Stomach (tissue), 19 donors: ENCODE data around the gene TNK2. TPM values are rescaled to one million over a fixed set of nuclear protein-coding genes. Genes with fewer than 3 reads are reported as not detected.
"Not testable (repeated sequence)": the region's sequence is repeated elsewhere in the genome, so short reads cannot be mapped to it uniquely, and the experiment has no call there.

Experiments
- DNase-seq, 2 donors: peaks; one replicate each; pipeline versions ENCODE4 v3.0.0 to v3.0.0-alpha.2; 2013 to 2019
- H3K27ac ChIP-seq, 5 donors: fragments of 200-600 bp in 4 of 5; sonication (generic) in 4 of 5; one replicate each; pipeline ENCODE4 v1.5.1; 2013 to 2019; ENCODE audit warnings: mild to moderate bottlenecking in 1 of 5, moderate library complexity in 1 of 5
- H3K27me3 ChIP-seq, 3 donors: fragments of 200-600 bp; sonication (generic); one replicate each; pipeline ENCODE4 v1.5.1; 2017 to 2019; ENCODE audit warnings: mixed run types in 1 of 3
- H3K36me3 ChIP-seq, 4 donors: fragments of 200-600 bp; sonication (generic); 1 replicate in 3 of 4; 2 replicates in 1 of 4; pipeline ENCODE4 v1.5.1; 2016 to 2019
- H3K4me1 ChIP-seq, 4 donors: fragments of 200-600 bp; sonication (generic); one replicate each; pipeline ENCODE4 v1.5.1; 2016 to 2019
- H3K4me3 ChIP-seq, 4 donors: fragments of 200-600 bp; sonication (generic) in 3 of 4; one replicate each; pipeline ENCODE4 v1.5.1; 2016 to 2019; ENCODE audit warnings: mild to moderate bottlenecking in 1 of 4
- H3K9me3 ChIP-seq, 4 donors: fragments of 200-600 bp; sonication (generic); one replicate each; pipeline ENCODE4 v1.5.1; 2016 to 2019
- EP300 ChIP-seq: sonication (generic); formaldehyde crosslinking; IDR thresholded peaks from one replicate; pipeline ENCODE4 v1.6.1; 2017; ENCODE audit warnings: antibody characterized with exemption
- POLR2A ChIP-seq, 4 donors: fragments of 450-650 bp; IDR thresholded peaks; one replicate each; pipeline ENCODE4 v1.6.1; 2016; ENCODE audit warnings: antibody characterized with exemption in 4 of 4, control low read depth in 2 of 4, mild to moderate bottlenecking in 1 of 4, moderate library complexity in 1 of 4
- POLR2AphosphoS5 ChIP-seq, 3 donors: sonication (generic); formaldehyde crosslinking; IDR thresholded peaks; one replicate each; pipeline ENCODE4 v1.6.1; 2016; ENCODE audit warnings: antibody characterized with exemption in 3 of 3
- WGBS, 5 donors: extraction: QIAGEN DNeasy Blood & Tissue Kit in 3 of 5; methylation state at CpG; one replicate each; pipeline versions ENCODE4 v1.1.5 to v1.1.7; 2013 to 2018; 5-methylcytosine and 5-hydroxymethylcytosine counted together
- intact Hi-C: fragments of 100-400 bp; cut with DNase I; formaldehyde crosslinking; loops from one replicate; pipeline ENCODE4 v1.15.1; 2023; ENCODE audit warnings: low total_unique reads
- long read RNA-seq, 10 donors: transcript quantifications; one replicate each; lab custom pipeline, GENCODE V29; 2026
- polyA plus RNA-seq, 3 donors: library from polyadenylated mRNA; stranded (reverse); fragments of 200-250 nt; gene quantifications; one replicate each; pipeline ENCODE4 v1.2.3, GENCODE V29; 2013
- total RNA-seq, 5 donors: library from RNA; depleted of rRNA; stranded (reverse); fragments of >200 nt; gene quantifications; one replicate each; pipeline versions ENCODE4 v1.1.0 to v1.2.3, GENCODE V29; 2014 to 2016
- TF ChIP-seq, protein P1 (sequence below), 7 experiments: fragments of 450-650 bp in 4 of 7; fragments of 200-600 bp in 3 of 7; sonication (generic) in 3 of 7; IDR thresholded peaks; one replicate each; pipeline ENCODE4 v1.5.1; 2016 to 2019; ENCODE audit warnings: antibody characterized with exemption in 7 of 7, control low read depth in 2 of 7, mild to moderate bottlenecking in 1 of 7
- donor health status: healthy with polysubstance abuse.
- donor health status: Bipolar disorder and iron deficiency.
- donor health status: healthy.

Gene TNK2
- total RNA-seq: 100 to 1,000 TPM in 1 of 5 donors, 10 to 100 TPM in 3, 1 to 10 TPM in 1; 6.1 to 431 (median 42.6) TPM
- 10 to 100 TPM; 20.1 to 42.7 (median 34.5) TPM for polyA plus RNA-seq
- long read RNA-seq, donor 1, partial matches to known transcripts: 0 of 1 reads
- long read RNA-seq, donor 1, other reads (novel, unspliced or antisense): 0 of 1 reads
- long read RNA-seq, donor 2, partial matches to known transcripts: 0 of 2 reads
- long read RNA-seq, donor 2, other reads (novel, unspliced or antisense): 0 of 2 reads
- long read RNA-seq, donor 3, partial matches to known transcripts: 0 of 1 reads
- long read RNA-seq, donor 3, other reads (novel, unspliced or antisense): 0 of 1 reads
- long read RNA-seq, donor 4: 0 reads
- long read RNA-seq, donor 5, partial matches to known transcripts: 0 of 1 reads
- long read RNA-seq, donor 5, other reads (novel, unspliced or antisense): 0 of 1 reads
- long read RNA-seq, donor 6: 0 reads
- long read RNA-seq, donor 7, partial matches to known transcripts: 0 of 3 reads
- long read RNA-seq, donor 7, other reads (novel, unspliced or antisense): 0 of 3 reads
- long read RNA-seq, donor 8, partial matches to known transcripts: 0 of 2 reads
- long read RNA-seq, donor 8, other reads (novel, unspliced or antisense): 0 of 2 reads
- long read RNA-seq, donor 9, partial matches to known transcripts: 0 of 2 reads
- long read RNA-seq, donor 9, other reads (novel, unspliced or antisense): 0 of 2 reads
- long read RNA-seq, donor 10, partial matches to known transcripts: 0 of 2 reads
- long read RNA-seq, donor 10, other reads (novel, unspliced or antisense): 0 of 2 reads

DNA sequence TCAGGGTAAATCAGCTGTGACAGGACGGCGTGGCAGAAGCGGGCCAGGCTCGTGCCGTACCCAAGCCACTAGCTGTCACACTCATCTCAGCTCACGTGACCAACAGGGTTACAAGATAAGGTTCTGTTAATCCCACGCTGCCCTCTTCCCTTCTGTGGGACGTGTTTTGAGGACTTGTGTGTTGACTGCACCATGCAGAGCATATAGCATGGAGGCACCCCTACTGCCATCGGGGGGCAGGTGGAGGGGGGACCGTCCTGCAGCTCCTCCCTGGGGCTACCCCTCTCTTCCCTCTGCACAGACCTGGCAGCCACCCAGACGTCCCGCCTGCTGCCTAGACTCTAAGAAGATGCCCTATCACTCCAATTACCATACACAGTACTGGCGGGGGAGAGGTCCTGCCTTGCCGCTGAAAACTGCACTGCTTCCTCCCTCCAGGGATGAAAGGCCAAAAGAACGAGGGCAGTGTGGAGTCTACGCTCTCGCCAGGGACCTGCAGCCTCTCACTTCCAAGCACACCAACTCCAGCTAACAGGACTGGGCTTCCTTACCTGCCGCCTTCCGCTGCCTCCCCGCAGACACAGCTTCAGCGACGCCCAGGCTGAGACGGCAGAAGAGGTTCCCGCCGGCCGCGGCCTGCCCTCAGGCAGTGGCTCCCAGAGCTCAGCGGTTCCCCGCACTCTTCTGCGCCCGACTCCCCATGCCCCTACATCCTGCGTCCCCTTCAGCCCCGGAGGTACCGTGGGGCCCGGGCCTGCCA, at the start of gene TNK2:
TNK2 (minus strand) TSS at position 618 of the 760 bp plus-strand sequence. CDS start 19,963 bp downstream, outside the sequence.
- peak within 1 kb of the TSS; percentile 72 to 95 (median 80) for H3K4me3 ChIP-seq
- peak within 1 kb of the TSS; percentile 25 to 85 (median 82) for H3K27ac ChIP-seq
- H3K4me1 ChIP-seq: peaks cover 36 to 66% (median 42%) of the 10 kb centered on the region in 4 donors
- no peaks in the 10 kb centered on the region for H3K27me3 ChIP-seq
- TF ChIP-seq POLR2AphosphoS5 (IDR thresholded peaks at IDR 0.05) (peak in 1 of 3 donors; percentile 17), POLR2A (IDR thresholded peaks at IDR 0.05) (no peak)
- WGBS, 5 donors: 1 to 4% (median 2%) methylated on average over 24 to 35 of the region's 35 CpGs
- H3K36me3 ChIP-seq: no peaks in the 10 kb centered on the region
- peak; percentile 51 to 67 for DNase-seq
- H3K9me3 ChIP-seq: no peaks in the 10 kb centered on the region
- intact Hi-C loops: loop anchor here (5.0 kb wide), 1 partner anchor 41 kb away; no protein-coding TSS in a partner anchor

DNA sequence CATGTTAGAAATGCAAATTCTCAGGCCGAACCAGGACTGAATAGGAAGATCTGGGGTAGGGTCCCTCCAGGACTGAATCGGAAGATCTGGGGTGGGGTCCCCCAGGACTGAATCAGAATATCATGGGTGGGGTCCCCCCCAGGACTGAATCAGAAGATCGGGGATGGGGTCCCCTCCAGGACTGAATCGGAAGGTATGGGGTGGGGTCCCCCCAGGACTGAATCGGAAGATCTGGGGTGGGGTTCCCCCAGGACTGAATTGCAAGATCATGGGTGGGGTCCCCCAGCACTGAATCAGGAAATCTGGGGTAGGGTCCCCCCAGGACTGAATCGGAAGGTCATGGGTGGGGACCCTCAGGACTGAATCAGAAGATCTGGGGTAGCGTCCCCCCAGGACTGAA, 48.2 kb upstream of the TNK2 start:
- no peaks in the 10 kb centered on the region for H3K9me3 ChIP-seq
- no peak for TF ChIP-seq EP300
- TF ChIP-seq, protein P1, sequence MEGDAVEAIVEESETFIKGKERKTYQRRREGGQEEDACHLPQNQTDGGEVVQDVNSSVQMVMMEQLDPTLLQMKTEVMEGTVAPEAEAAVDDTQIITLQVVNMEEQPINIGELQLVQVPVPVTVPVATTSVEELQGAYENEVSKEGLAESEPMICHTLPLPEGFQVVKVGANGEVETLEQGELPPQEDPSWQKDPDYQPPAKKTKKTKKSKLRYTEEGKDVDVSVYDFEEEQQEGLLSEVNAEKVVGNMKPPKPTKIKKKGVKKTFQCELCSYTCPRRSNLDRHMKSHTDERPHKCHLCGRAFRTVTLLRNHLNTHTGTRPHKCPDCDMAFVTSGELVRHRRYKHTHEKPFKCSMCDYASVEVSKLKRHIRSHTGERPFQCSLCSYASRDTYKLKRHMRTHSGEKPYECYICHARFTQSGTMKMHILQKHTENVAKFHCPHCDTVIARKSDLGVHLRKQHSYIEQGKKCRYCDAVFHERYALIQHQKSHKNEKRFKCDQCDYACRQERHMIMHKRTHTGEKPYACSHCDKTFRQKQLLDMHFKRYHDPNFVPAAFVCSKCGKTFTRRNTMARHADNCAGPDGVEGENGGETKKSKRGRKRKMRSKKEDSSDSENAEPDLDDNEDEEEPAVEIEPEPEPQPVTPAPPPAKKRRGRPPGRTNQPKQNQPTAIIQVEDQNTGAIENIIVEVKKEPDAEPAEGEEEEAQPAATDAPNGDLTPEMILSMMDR (IDR thresholded peaks at IDR 0.05): no peak
- TF ChIP-seq POLR2A (IDR thresholded peaks at IDR 0.05): no peak
- no peak for TF ChIP-seq POLR2AphosphoS5 (IDR thresholded peaks at IDR 0.05)
- no peaks in the 10 kb centered on the region for H3K27me3 ChIP-seq
- WGBS, 5 donors: 89 to 98% (median 95%) methylated on average over 7 of the region's 7 CpGs
- H3K4me1 ChIP-seq: peaks cover 0 to 19% (median 4%) of the 10 kb centered on the region in 4 donors
- peaks cover 0 to 27% (median 11%) of the 10 kb centered on the region in 4 donors for H3K36me3 ChIP-seq
- intact Hi-C loops: no loop called here
- no peak for DNase-seq
- H3K4me3 ChIP-seq: no peak overlapping the region
- peak overlapping the region in 1 of 5 donors; percentile 53 for H3K27ac ChIP-seq

DNA sequence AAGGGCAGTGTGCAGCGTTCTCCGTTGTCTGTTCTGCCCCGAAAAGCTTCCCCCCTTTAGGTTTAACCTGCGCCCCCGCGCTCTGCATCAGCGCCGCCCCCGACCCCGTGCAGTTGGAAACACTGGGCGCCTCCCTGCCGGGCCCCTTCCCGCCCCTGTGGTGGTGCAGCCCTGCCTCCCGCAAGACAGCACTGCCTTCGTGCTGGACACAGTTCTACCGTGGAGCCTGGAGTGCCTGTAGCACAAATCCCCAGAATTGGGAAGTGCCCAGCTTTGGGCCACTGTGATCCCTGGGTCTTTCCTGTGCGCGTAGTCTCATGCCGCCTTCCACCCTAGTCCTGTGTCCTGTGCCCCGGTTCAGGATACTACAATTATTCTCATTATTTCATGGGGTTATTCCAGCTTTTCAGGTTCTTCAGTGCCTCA, 47.1 kb upstream of the TNK2 start:
- peaks cover 0 to 19% (median 4%) of the 10 kb centered on the region in 4 donors for H3K4me1 ChIP-seq
- DNase-seq, intact Hi-C loops, H3K9me3 ChIP-seq, H3K27me3 ChIP-seq: not testable (repeated sequence)
- H3K27ac ChIP-seq: peak overlapping the region in 1 of 5 donors; percentile 34
- H3K4me3 ChIP-seq: peak overlapping the region in 1 of 4 donors; percentile 43
- WGBS, 5 donors: 29 to 46% (median 32%) methylated on average over 16 to 20 of the region's 20 CpGs
- peaks cover 0 to 21% (median 11%) of the 10 kb centered on the region in 4 donors for H3K36me3 ChIP-seq

DNA sequence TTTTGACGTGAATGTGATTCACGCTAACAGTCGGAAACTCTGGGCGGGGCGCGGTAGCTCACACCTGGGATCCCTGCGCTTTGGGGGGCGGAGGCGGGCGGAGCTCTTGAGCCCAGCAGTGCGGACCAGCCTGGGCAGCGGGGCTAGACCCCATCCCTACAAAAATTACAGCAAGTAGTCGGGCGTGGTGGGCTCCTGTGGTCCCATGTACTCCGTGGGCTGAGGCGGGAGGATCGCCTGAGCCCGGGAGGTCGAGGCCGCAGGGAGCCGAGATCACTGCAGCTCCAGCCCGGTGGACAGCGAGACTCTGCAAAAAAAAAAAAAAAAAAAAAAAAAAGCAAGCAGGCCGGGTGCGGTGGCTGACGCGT, 46.4 kb upstream of the TNK2 start:
- H3K36me3 ChIP-seq: peaks cover 0 to 15% (median 7%) of the 10 kb centered on the region in 4 donors
- H3K27me3 ChIP-seq, H3K9me3 ChIP-seq, intact Hi-C loops, DNase-seq: not testable (repeated sequence)
- WGBS, 5 donors: 0 to 2% (median 1%) methylated on average over 9 to 15 of the region's 27 CpGs; no CpG with 5 or more reads in 1 of the 5 donors
- peaks cover 0 to 14% (median 4%) of the 10 kb centered on the region in 4 donors for H3K4me1 ChIP-seq
- peak overlapping the region in 4 of 5 donors; percentile 68 to 81 (median 74) for H3K27ac ChIP-seq
- H3K4me3 ChIP-seq: peak overlapping the region; percentile 42 to 50 (median 42)

DNA sequence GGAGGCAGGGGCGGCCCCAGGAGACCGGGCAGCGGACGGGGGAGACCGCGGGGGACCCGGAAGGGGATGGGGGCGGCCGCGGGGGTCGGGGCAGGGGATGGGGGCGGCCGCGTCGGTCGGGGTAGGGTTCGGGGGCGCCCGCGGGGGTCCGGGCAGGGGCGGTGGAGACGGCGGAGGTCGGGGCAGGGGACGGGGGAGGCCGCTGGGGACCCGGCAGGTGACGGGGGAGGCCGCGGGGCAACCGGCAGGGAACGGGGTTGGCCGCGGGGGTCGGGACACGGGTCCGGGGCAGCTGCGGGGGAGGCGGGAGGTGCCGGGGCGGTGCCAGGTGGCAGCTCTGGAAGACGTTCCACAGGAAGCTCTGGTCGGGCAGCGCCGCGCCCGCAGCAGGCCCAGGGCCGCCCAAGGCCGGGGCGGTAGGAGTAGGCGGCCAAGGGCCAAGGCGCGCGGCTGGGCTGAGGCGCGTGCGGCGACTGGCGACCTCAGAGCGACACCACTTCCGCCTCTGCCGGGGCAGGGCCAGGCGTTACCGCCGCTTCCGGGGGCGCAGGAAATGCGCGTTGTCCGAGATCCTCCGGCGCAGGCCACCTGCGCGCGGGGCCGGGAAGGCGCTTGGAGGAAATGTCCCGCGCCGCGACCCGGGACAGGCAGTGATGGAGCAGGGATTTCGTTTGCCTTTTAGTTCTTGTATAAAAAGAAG, 45.9 kb upstream of the TNK2 start:
- Histone ChIP-seq H3K4me1 (peaks cover 0 to 12% (median 4%) of the 10 kb centered on the region in 4 donors), H3K36me3 (peaks cover 0 to 12% (median 4%) of the 10 kb centered on the region in 4 donors), H3K4me3 (peak overlapping the region; percentile 42 to 50 (median 42)), H3K27ac (peak overlapping the region in 4 of 5 donors; percentile 68 to 81 (median 74))
- H3K9me3 ChIP-seq, H3K27me3 ChIP-seq, intact Hi-C loops: not testable (repeated sequence)
- DNase-seq: peak; percentile 73 to 84
- WGBS, 5 donors: 0 to 1% (median 0%) methylated on average over 14 to 49 of the region's 84 CpGs; no CpG with 5 or more reads in 1 of the 5 donors
- TF ChIP-seq POLR2AphosphoS5 (IDR thresholded peaks at IDR 0.05): peak in 2 of 3 donors; percentile 81 to 93

DNA sequence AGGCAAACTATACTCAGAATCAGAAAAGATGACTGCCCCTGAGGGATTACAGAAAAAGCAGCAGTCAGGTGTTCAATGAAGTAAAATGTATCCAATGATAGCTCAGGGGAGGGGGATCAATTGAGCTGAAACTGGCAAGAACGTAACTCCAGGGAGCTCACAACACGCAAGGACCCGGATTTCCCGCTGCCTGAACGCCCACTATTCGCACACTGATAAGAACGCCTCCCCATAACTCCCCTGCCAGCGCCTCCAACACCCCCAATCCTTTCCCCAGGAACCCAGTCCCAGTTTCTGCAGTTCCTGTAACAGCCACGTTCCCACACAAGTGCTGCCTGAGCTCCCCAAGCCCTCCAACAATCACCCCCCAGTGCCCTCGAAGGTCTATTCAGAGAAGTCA, 44.2 kb upstream of the TNK2 start:
- DNase-seq, H3K27me3 ChIP-seq, H3K27ac ChIP-seq, H3K4me1 ChIP-seq, H3K36me3 ChIP-seq, H3K4me3 ChIP-seq, intact Hi-C loops, H3K9me3 ChIP-seq: not testable (repeated sequence)
- 35 to 82% (median 53%) methylated on average over 8 of the region's 10 CpGs for WGBS, 5 donors

DNA sequence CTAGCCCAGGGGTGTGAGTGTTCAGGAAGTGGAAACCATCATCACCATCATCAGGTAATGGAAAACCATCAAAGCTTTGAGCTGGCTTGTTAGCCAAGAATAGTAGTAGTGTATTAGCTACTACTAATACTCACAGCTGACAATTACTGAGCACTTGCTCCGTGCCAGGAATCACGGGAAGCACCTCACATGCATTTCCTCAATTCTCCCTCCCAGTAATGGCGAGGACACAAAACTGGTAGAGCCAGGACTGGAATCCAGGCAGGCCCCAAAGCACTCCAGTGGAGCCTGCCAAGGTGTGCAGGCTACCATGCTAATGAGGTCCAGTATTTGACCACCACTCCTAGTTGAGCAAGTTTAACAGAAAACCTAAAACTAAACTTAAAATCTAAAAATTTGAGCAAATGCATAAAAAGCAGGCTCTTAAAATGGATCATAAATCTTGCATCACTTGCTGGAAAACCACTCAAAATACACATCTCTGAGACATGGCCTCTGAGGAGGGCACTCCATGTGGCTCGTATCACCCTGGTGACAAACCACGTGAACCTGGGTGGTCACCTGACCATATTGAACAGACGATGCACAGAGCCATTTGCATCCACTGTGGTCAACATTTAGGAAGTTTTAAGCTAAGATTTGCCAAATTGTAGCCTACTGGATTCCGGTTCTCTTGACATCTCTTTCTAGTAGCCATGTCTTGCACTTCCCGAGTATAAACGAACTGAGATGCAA, 43.3 kb upstream of the TNK2 start:
- 68 to 78% (median 74%) methylated on average over 8 to 9 of the region's 9 CpGs for WGBS, 5 donors
- not testable (repeated sequence) for H3K27me3 ChIP-seq

DNA sequence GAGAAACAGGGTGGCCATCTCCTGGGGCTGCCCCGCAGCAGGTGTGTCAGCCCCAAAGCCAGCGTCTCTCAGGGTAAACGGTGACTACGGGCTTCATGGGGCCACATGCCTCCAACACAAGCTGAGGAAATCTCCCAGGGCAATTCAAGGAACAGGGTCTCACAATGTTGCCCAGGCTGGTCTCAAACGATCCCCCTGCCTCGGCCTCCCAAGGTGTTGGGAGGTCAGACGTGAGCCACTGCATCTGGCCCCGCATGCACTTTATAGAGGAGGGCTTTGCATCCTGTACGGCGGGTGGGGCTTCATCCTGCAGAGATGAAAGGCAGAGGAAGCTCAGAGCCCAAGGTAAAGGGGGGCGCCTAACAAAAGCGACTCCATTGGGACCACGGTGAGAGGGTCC, 42.4 kb upstream of the TNK2 start:
- intact Hi-C loops, DNase-seq: not testable (repeated sequence)
- WGBS, 5 donors: 87 to 94% (median 90%) methylated on average over 5 to 12 of the region's 13 CpGs

More for the DNA sequence above, 43.3 kb upstream of the TNK2 start:
- peaks cover 0 to 13% (median 4%) of the 10 kb centered on the region in 4 donors for H3K36me3 ChIP-seq
- DNase-seq, H3K4me3 ChIP-seq, H3K27ac ChIP-seq, H3K9me3 ChIP-seq, H3K4me1 ChIP-seq, intact Hi-C loops: not testable (repeated sequence)

More for the DNA sequence above, 42.4 kb upstream of the TNK2 start:
- H3K9me3 ChIP-seq, H3K4me3 ChIP-seq, H3K4me1 ChIP-seq, H3K27ac ChIP-seq, H3K27me3 ChIP-seq: not testable (repeated sequence)
- H3K36me3 ChIP-seq: peaks cover 0 to 13% (median 4%) of the 10 kb centered on the region in 4 donors
